Esophagus squamous epithelium (tissue), 5 donors: ENCODE results near the gene CDH20. TPM values are rescaled to one million over a fixed set of nuclear protein-coding genes. Genes with fewer than 3 reads are reported as not detected.

Experiments used
- DNase-seq: peaks from one replicate; lab custom pipeline; 2025; lab: John Stamatoyannopoulos, UW
- H3K27ac ChIP-seq, 4 donors: fragments of 200-600 bp; sonication (generic); one replicate each; pipeline ENCODE4 v1.5.1; 2016 to 2019; ENCODE audit warnings: mild to moderate bottlenecking in 1 of 4
- H3K27me3 ChIP-seq, 4 donors: fragments of 200-600 bp; sonication (generic); 1 replicate in 3 of 4; 2 replicates in 1 of 4; pipeline versions ENCODE4 v1.5.1 to v1.6.0; 2017 to 2021; ENCODE audit warnings: antibody characterized with exemption in 1 of 4
- H3K36me3 ChIP-seq, 3 donors: fragments of 200-600 bp; sonication (generic); one replicate each; pipeline ENCODE4 v1.5.1; 2016 to 2019
- H3K4me1 ChIP-seq, 3 donors: fragments of 200-600 bp; sonication (generic); one replicate each; pipeline ENCODE4 v1.5.1; 2017 to 2019
- H3K4me3 ChIP-seq, 4 donors: fragments of 200-600 bp; sonication (generic); 1 replicate in 3 of 4; 2 replicates in 1 of 4; pipeline ENCODE4 v1.5.1; 2016 to 2019; ENCODE audit warnings: mild to moderate bottlenecking in 2 of 4, moderate library complexity in 1 of 4
- H3K9me3 ChIP-seq, 3 donors: fragments of 200-600 bp; sonication (generic); one replicate each; pipeline ENCODE4 v1.5.1; 2016 to 2019
- POLR2A ChIP-seq, 4 donors: fragments of 450-650 bp; IDR thresholded peaks; one replicate each; pipeline ENCODE4 v1.6.1; 2017; ENCODE audit warnings: antibody characterized with exemption in 4 of 4, mild to moderate bottlenecking in 4 of 4, moderate library complexity in 3 of 4
- WGBS, 2 donors: methylation state at CpG; one replicate each; pipeline ENCODE4 v1.1.5; 2018; 5-methylcytosine and 5-hydroxymethylcytosine counted together
- intact Hi-C: fragments of 100-400 bp; cut with DNase I; formaldehyde crosslinking; loops from one replicate; pipeline ENCODE4 v1.15.0; 2022
- total RNA-seq, 4 donors: library from RNA; depleted of rRNA; stranded (reverse); fragments of >200 nt; gene quantifications; one replicate each; pipeline ENCODE4 v1.1.0, GENCODE V29; 2016
- TF ChIP-seq, protein P1 (sequence below), 6 experiments: fragments of 450-650 bp in 4 of 6; fragments of 200-600 bp in 2 of 6; sonication (generic) in 2 of 6; IDR thresholded peaks; one replicate each; pipeline ENCODE4 v1.5.1; 2016 to 2019; ENCODE audit warnings: antibody characterized with exemption in 6 of 6, mild to moderate bottlenecking in 4 of 6, moderate library complexity in 4 of 6
- donor health status: DM: yes; HTN: yes; CAD: no.

CDH20 gene
- total RNA-seq, 4 donors from 2014 or later, result 0.23 to 3.4 TPM; not detected in 2

- H3K9me3 ChIP-seq, result no peaks in the 10 kb centered on the region
- H3K4me1 ChIP-seq, result no peaks in the 10 kb centered on the region
- intact Hi-C loops, result no loop called here
- H3K27ac ChIP-seq, result no peak overlapping the region
- no peak for TF ChIP-seq POLR2A (IDR thresholded peaks at IDR 0.05)
- TF ChIP-seq, protein P1, sequence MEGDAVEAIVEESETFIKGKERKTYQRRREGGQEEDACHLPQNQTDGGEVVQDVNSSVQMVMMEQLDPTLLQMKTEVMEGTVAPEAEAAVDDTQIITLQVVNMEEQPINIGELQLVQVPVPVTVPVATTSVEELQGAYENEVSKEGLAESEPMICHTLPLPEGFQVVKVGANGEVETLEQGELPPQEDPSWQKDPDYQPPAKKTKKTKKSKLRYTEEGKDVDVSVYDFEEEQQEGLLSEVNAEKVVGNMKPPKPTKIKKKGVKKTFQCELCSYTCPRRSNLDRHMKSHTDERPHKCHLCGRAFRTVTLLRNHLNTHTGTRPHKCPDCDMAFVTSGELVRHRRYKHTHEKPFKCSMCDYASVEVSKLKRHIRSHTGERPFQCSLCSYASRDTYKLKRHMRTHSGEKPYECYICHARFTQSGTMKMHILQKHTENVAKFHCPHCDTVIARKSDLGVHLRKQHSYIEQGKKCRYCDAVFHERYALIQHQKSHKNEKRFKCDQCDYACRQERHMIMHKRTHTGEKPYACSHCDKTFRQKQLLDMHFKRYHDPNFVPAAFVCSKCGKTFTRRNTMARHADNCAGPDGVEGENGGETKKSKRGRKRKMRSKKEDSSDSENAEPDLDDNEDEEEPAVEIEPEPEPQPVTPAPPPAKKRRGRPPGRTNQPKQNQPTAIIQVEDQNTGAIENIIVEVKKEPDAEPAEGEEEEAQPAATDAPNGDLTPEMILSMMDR (IDR thresholded peaks at IDR 0.05), result no peak
- H3K36me3 ChIP-seq, result no peaks in the 10 kb centered on the region
- no peaks in the 10 kb centered on the region for H3K27me3 ChIP-seq
- no peak for DNase-seq
- no peak overlapping the region for H3K4me3 ChIP-seq
- WGBS, 2 donors, result 50 to 56% methylated on average over 5 of the region's 5 CpGs
Observed at GRCh38 chr18:61471942-61472341, 138.7 kb downstream of the CDH20 start.

DNA sequence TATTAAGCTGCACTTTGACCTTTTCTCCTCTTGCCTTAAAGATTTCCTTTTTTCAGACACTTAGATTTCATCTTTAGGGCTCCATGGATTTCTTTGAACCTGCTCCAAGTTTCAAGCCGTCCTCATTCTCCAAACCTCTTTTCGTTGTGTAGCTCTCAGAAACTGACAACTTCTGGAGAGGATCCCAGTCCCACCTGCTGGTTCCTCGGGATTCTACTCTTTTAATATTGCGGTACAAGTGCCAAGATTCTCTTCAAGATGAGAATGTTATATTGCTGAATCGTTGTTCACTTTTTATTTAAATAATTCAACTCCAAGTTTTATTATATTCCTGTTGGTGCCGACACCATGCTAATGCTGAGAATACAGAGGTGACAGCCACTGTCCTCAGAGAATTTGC, 141.1 kb downstream of the CDH20 start:
- Histone ChIP-seq H3K4me1 (no peaks in the 10 kb centered on the region), H3K9me3 (no peaks in the 10 kb centered on the region), H3K27ac (no peak overlapping the region), H3K36me3 (no peaks in the 10 kb centered on the region), H3K4me3 (no peak overlapping the region), H3K27me3 (no peaks in the 10 kb centered on the region)
- TF ChIP-seq POLR2A (IDR thresholded peaks at IDR 0.05), result no peak
- TF ChIP-seq, protein P1 (IDR thresholded peaks at IDR 0.05), result no peak
- intact Hi-C loops, result no loop called here
- WGBS, 2 donors, result 68 to 72% methylated on average over 6 of the region's 6 CpGs
- DNase-seq, result no peak

- 75% methylated on average over 2 of the region's 2 CpGs for WGBS, 2 donors
- TF ChIP-seq, protein P1 (IDR thresholded peaks at IDR 0.05), result no peak
- TF ChIP-seq POLR2A (IDR thresholded peaks at IDR 0.05), result no peak
- intact Hi-C loops, result no loop called here
Observed at GRCh38 chr18:61474918-61475317, 141.7 kb downstream of the CDH20 start.

DNA sequence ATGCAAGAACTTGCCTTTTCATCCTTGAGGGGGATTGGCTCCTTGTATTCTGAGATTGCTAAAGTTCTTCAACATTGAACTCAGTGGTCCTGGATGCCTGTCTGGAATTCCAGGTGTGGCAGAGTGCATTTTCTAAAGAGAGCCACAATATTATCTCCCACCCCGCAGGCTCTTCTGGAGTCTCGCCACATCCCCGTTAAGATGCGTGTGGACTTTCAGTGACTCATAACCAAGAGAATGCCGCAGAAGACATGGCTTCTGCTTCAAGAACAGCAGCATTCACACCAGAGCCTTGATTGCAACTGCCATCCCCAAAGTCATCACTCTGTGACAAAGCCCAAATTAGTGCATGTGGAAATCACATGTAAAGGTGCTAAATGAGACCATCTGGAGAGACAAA, 142.7 kb downstream of the CDH20 start:
- Histone ChIP-seq H3K4me1 (no peaks in the 10 kb centered on the region), H3K36me3 (no peaks in the 10 kb centered on the region), H3K9me3 (no peaks in the 10 kb centered on the region), H3K27ac (no peak overlapping the region), H3K27me3 (no peaks in the 10 kb centered on the region), H3K4me3 (no peak overlapping the region)
- intact Hi-C loops, result no loop called here
- 100% methylated on average over 3 of the region's 5 CpGs; no CpG with 5 or more reads in 1 of the 2 donors for WGBS, 2 donors
- TF ChIP-seq POLR2A (IDR thresholded peaks at IDR 0.05), result no peak
- TF ChIP-seq, protein P1 (IDR thresholded peaks at IDR 0.05), result no peak
- no peak for DNase-seq

More at GRCh38 chr18:61474918-61475317, 141.7 kb downstream of the CDH20 start:
- DNase-seq, result no peak
- Histone ChIP-seq H3K4me1 (no peaks in the 10 kb centered on the region), H3K4me3 (no peak overlapping the region), H3K27me3 (no peaks in the 10 kb centered on the region), H3K9me3 (no peaks in the 10 kb centered on the region), H3K27ac (no peak overlapping the region), H3K36me3 (no peaks in the 10 kb centered on the region)

DNA sequence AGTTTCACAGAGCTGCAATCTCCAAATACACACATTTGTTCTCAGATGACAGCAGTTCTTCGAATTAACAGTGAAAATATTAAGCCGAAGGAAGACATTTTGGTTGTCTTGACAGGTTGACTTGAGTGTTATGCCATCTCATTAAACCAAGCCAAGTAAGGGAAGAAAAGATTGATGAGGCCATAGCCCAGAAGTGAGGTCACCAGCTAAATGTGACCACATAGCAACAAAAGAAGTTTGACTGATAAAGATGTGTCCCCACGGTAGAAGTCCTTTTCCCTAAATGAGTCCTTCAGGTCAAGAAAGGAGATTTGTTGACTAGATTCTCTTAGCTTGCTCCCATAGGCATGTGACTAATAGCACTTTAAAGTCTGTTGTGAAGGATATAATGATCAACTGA, 156.1 kb downstream of the CDH20 start:
- no peak for TF ChIP-seq POLR2A (IDR thresholded peaks at IDR 0.05)
- TF ChIP-seq, protein P1 (IDR thresholded peaks at IDR 0.05), result no peak
- H3K36me3 ChIP-seq, result no peaks in the 10 kb centered on the region
- H3K27me3 ChIP-seq, result no peaks in the 10 kb centered on the region
- H3K4me3 ChIP-seq, result no peak overlapping the region
- WGBS, 2 donors, result 60 to 68% methylated on average over 3 of the region's 3 CpGs
- no peak for DNase-seq
- H3K27ac ChIP-seq, result no peak overlapping the region
- intact Hi-C loops, result no loop called here
- no peaks in the 10 kb centered on the region for H3K9me3 ChIP-seq
- H3K4me1 ChIP-seq, result no peaks in the 10 kb centered on the region
